ENCODE measurements around the gene LRMDA. TPM values are rescaled to one million over a fixed set of nuclear protein-coding genes. Genes with fewer than 3 reads are reported as not detected.

LRMDA gene
- total RNA-seq, 4 donors from 2014 or later = 0.88 to 14.1 (median 5.1) TPM; not detected in 1

GRCh38 chr10:76043261-76043660, 611.8 kb downstream of the LRMDA start:
- no peak for DNase-seq
- no peaks in the 10 kb centered on the region for H3K36me3 ChIP-seq
- 85 to 95% methylated on average over 2 of the region's 2 CpGs for WGBS, 2 donors
- TF ChIP-seq CTCF (IDR thresholded peaks at IDR 0.05) (no peak), POLR2A (IDR thresholded peaks at IDR 0.05) (no peak)
- no peak overlapping the region for H3K27ac ChIP-seq
- peaks cover 0 to 9% (median 0%) of the 10 kb centered on the region in 3 donors for H3K9me3 ChIP-seq
- intact Hi-C loops (cut with DNase I) = no loop called here
- H3K4me3 ChIP-seq = no peak overlapping the region
- no peaks in the 10 kb centered on the region for H3K4me1 ChIP-seq
- H3K27me3 ChIP-seq = no peaks in the 10 kb centered on the region

- no peak for TF ChIP-seq CTCF (IDR thresholded peaks at IDR 0.05)
- no peak for TF ChIP-seq POLR2A (IDR thresholded peaks at IDR 0.05)
- no peaks in the 10 kb centered on the region for H3K9me3 ChIP-seq
- no peak for DNase-seq
- H3K27ac ChIP-seq = no peak overlapping the region
- H3K27me3 ChIP-seq = no peaks in the 10 kb centered on the region
- H3K36me3 ChIP-seq = no peaks in the 10 kb centered on the region
- no peak overlapping the region for H3K4me3 ChIP-seq
- H3K4me1 ChIP-seq = no peaks in the 10 kb centered on the region
- intact Hi-C loops (cut with DNase I) = no loop called here
These were observed 613.3 kb downstream of the LRMDA start for GRCh38 chr10:76044751-76045150.

GRCh38 chr10:76045174-76045573, 613.8 kb downstream of the LRMDA start:
- TF ChIP-seq POLR2A (IDR thresholded peaks at IDR 0.05) = no peak
- no peak for TF ChIP-seq CTCF (IDR thresholded peaks at IDR 0.05)
- 80 to 88% methylated on average over 1 of the region's 1 CpG for WGBS, 2 donors
- H3K4me1 ChIP-seq = no peaks in the 10 kb centered on the region

GRCh38 chr10:76047521-76047920, 616.1 kb downstream of the LRMDA start:
- Histone ChIP-seq H3K27ac (no peak overlapping the region), H3K4me1 (no peaks in the 10 kb centered on the region), H3K4me3 (no peak overlapping the region), H3K9me3 (no peaks in the 10 kb centered on the region), H3K27me3 (no peaks in the 10 kb centered on the region), H3K36me3 (no peaks in the 10 kb centered on the region)
- WGBS, 2 donors = 97 to 100% methylated on average over 3 of the region's 3 CpGs
- DNase-seq = no peak
- TF ChIP-seq POLR2A (IDR thresholded peaks at IDR 0.05) (no peak), CTCF (IDR thresholded peaks at IDR 0.05) (no peak)
- intact Hi-C loops (cut with DNase I) = no loop called here

More at GRCh38 chr10:76045174-76045573, 613.8 kb downstream of the LRMDA start:
- Histone ChIP-seq H3K36me3 (no peaks in the 10 kb centered on the region), H3K27ac (no peak overlapping the region), H3K9me3 (no peaks in the 10 kb centered on the region), H3K27me3 (no peaks in the 10 kb centered on the region), H3K4me3 (no peak overlapping the region)
- intact Hi-C loops (cut with DNase I) = no loop called here
- DNase-seq = no peak

GRCh38 chr10:76049581-76050290, 618.3 kb downstream of the LRMDA start:
- intact Hi-C loops (cut with DNase I) = no loop called here
- TF ChIP-seq POLR2A (IDR thresholded peaks at IDR 0.05) (no peak), CTCF (IDR thresholded peaks at IDR 0.05) (no peak)
- Histone ChIP-seq H3K4me3 (no peak overlapping the region), H3K36me3 (no peaks in the 10 kb centered on the region), H3K9me3 (no peaks in the 10 kb centered on the region), H3K27me3 (no peaks in the 10 kb centered on the region), H3K4me1 (no peaks in the 10 kb centered on the region), H3K27ac (no peak overlapping the region)
- DNase-seq = no peak
- WGBS, 2 donors = 66 to 75% methylated on average over 5 of the region's 5 CpGs
